Skeletal muscle tissue (tissue), 4 donors: ENCODE results near the gene ARHGAP32. TPM values are rescaled to one million over a fixed set of nuclear protein-coding genes. Genes with fewer than 3 reads are reported as not detected.
"Not testable (repeated sequence)": the region's sequence is repeated elsewhere in the genome, so short reads cannot be mapped to it uniquely, and the experiment has no call there.

ENCODE experiments used
- H3K27ac ChIP-seq: one replicate; pipeline ENCODE4 v1.7.0; 2013; ENCODE audit warnings: mild to moderate bottlenecking, low read depth, low read length, inconsistent platforms
- H3K27me3 ChIP-seq, 3 donors: one replicate each; pipeline ENCODE4 v1.7.0; 2013; ENCODE audit warnings: low read length in 3 of 3; ENCODE audit not compliant: control insufficient read depth in 3 of 3, insufficient read depth in 3 of 3
- H3K36me3 ChIP-seq, 3 donors: one replicate each; pipeline ENCODE4 v1.7.0; 2013; ENCODE audit warnings: low read length in 3 of 3; ENCODE audit not compliant: control insufficient read depth in 3 of 3, insufficient read depth in 3 of 3
- H3K4me1 ChIP-seq, 3 donors: one replicate each; pipeline ENCODE4 v1.7.0; 2013; ENCODE audit warnings: low read length in 3 of 3, mild to moderate bottlenecking in 3 of 3; ENCODE audit not compliant: control insufficient read depth in 3 of 3, insufficient read depth in 3 of 3
- H3K4me3 ChIP-seq, 3 donors: one replicate each; pipeline ENCODE4 v1.7.0; 2013; ENCODE audit warnings: low read length in 3 of 3
- H3K9ac ChIP-seq, 3 donors: one replicate each; pipeline ENCODE4 v1.7.0; 2013; ENCODE audit warnings: low read length in 3 of 3, mild to moderate bottlenecking in 3 of 3, moderate library complexity in 2 of 3, low read depth in 1 of 3
- H3K9me3 ChIP-seq, 3 donors: one replicate each; pipeline ENCODE4 v1.7.0; 2013; ENCODE audit warnings: low read length in 3 of 3; ENCODE audit not compliant: control insufficient read depth in 3 of 3
- total RNA-seq: library from RNA; depleted of rRNA; stranded (reverse); fragments of >200 nt; gene quantifications from one replicate; pipeline ENCODE4 v1.2.3, GENCODE V29; 2014
- donor health status: Osteomylitis.

The ARHGAP32 gene
- total RNA-seq, 1 donor from 2014 or later, result 23.5 TPM

GRCh38 chr11:128926437-128927107, 265.6 kb downstream of the ARHGAP32 start:
- Histone ChIP-seq H3K27ac (no peak overlapping the region), H3K9me3 (no peaks in the 10 kb centered on the region), H3K9ac (no peak overlapping the region), H3K4me3 (no peak overlapping the region), H3K4me1 (peaks cover 0 to 3% (median 0%) of the 10 kb centered on the region in 3 donors), H3K27me3 (peaks cover 0 to 3% (median 3%) of the 10 kb centered on the region in 3 donors), H3K36me3 (no peaks in the 10 kb centered on the region)

GRCh38 chr11:128926000-128926399, 266.1 kb downstream of the ARHGAP32 start:
- Histone ChIP-seq H3K27me3 (peaks cover 0 to 3% (median 3%) of the 10 kb centered on the region in 3 donors), H3K4me1 (no peaks in the 10 kb centered on the region), H3K36me3 (no peaks in the 10 kb centered on the region), H3K9ac (no peak overlapping the region), H3K4me3 (no peak overlapping the region), H3K27ac (no peak overlapping the region), H3K9me3 (no peaks in the 10 kb centered on the region)

GRCh38 chr11:128925250-128925600, 266.9 kb downstream of the ARHGAP32 start:
- Histone ChIP-seq H3K9me3 (no peaks in the 10 kb centered on the region), H3K27ac (no peak overlapping the region), H3K4me1 (no peaks in the 10 kb centered on the region), H3K9ac (no peak overlapping the region), H3K27me3 (peaks cover 0 to 3% (median 3%) of the 10 kb centered on the region in 3 donors), H3K4me3 (no peak overlapping the region), H3K36me3 (no peaks in the 10 kb centered on the region)

GRCh38 chr11:128924510-128925249, 267.4 kb downstream of the ARHGAP32 start:
- peaks cover 0 to 3% (median under 1%) of the 10 kb centered on the region in 3 donors for H3K27me3 ChIP-seq

GRCh38 chr11:128924104-128924503, 268.0 kb downstream of the ARHGAP32 start:
- no peak overlapping the region for H3K4me3 ChIP-seq
- peaks cover 0 to 3% (median 0%) of the 10 kb centered on the region in 3 donors for H3K27me3 ChIP-seq
- H3K9me3 ChIP-seq, result no peaks in the 10 kb centered on the region
- no peaks in the 10 kb centered on the region for H3K36me3 ChIP-seq
- no peak overlapping the region for H3K9ac ChIP-seq
- no peaks in the 10 kb centered on the region for H3K4me1 ChIP-seq
- no peak overlapping the region for H3K27ac ChIP-seq

More at GRCh38 chr11:128924510-128925249, 267.4 kb downstream of the ARHGAP32 start:
- H3K27ac ChIP-seq, result no peak overlapping the region
- H3K36me3 ChIP-seq, result no peaks in the 10 kb centered on the region
- H3K9ac ChIP-seq, result no peak overlapping the region
- no peaks in the 10 kb centered on the region for H3K9me3 ChIP-seq
- no peaks in the 10 kb centered on the region for H3K4me1 ChIP-seq
- no peak overlapping the region for H3K4me3 ChIP-seq

GRCh38 chr11:128921793-128922192, 270.3 kb downstream of the ARHGAP32 start:
- Histone ChIP-seq H3K9me3 (no peaks in the 10 kb centered on the region), H3K9ac (no peak overlapping the region), H3K27ac (no peak overlapping the region), H3K4me1 (no peaks in the 10 kb centered on the region), H3K4me3 (no peak overlapping the region), H3K27me3 (peaks cover 0 to 8% (median 0%) of the 10 kb centered on the region in 3 donors), H3K36me3 (no peaks in the 10 kb centered on the region)

- Histone ChIP-seq H3K36me3 (no peaks in the 10 kb centered on the region), H3K27ac (no peak overlapping the region), H3K9ac (no peak overlapping the region), H3K4me1 (no peaks in the 10 kb centered on the region), H3K27me3 (peaks cover 0 to 6% (median 0%) of the 10 kb centered on the region in 3 donors), H3K9me3 (no peaks in the 10 kb centered on the region), H3K4me3 (no peak overlapping the region)
Observed at GRCh38 chr11:128920666-128921065, 271.5 kb downstream of the ARHGAP32 start.

GRCh38 chr11:128919635-128920034, 272.5 kb downstream of the ARHGAP32 start:
- not testable (repeated sequence) for H3K27me3 ChIP-seq, H3K4me1 ChIP-seq, H3K36me3 ChIP-seq, H3K9me3 ChIP-seq, H3K9ac ChIP-seq, H3K4me3 ChIP-seq, H3K27ac ChIP-seq

- peaks cover 0 to 6% (median 3%) of the 10 kb centered on the region in 3 donors for H3K27me3 ChIP-seq
- H3K36me3 ChIP-seq, result no peaks in the 10 kb centered on the region
- no peaks in the 10 kb centered on the region for H3K4me1 ChIP-seq
- no peak overlapping the region for H3K27ac ChIP-seq
- H3K9ac ChIP-seq, result no peak overlapping the region
- no peaks in the 10 kb centered on the region for H3K9me3 ChIP-seq
- no peak overlapping the region for H3K4me3 ChIP-seq
Observed at GRCh38 chr11:128919216-128919615, 272.9 kb downstream of the ARHGAP32 start.

GRCh38 chr11:128917144-128917724, 274.9 kb downstream of the ARHGAP32 start:
- no peak overlapping the region for H3K27ac ChIP-seq

More at GRCh38 chr11:128917144-128917724, 274.9 kb downstream of the ARHGAP32 start:
- Histone ChIP-seq H3K4me1 (no peaks in the 10 kb centered on the region), H3K27me3 (peaks cover 0 to 8% (median 5%) of the 10 kb centered on the region in 3 donors), H3K9ac (no peak overlapping the region), H3K9me3 (no peaks in the 10 kb centered on the region), H3K4me3 (no peak overlapping the region), H3K36me3 (no peaks in the 10 kb centered on the region)
